ENCODE results near the gene CDCA4.

Gene CDCA4

DNA sequence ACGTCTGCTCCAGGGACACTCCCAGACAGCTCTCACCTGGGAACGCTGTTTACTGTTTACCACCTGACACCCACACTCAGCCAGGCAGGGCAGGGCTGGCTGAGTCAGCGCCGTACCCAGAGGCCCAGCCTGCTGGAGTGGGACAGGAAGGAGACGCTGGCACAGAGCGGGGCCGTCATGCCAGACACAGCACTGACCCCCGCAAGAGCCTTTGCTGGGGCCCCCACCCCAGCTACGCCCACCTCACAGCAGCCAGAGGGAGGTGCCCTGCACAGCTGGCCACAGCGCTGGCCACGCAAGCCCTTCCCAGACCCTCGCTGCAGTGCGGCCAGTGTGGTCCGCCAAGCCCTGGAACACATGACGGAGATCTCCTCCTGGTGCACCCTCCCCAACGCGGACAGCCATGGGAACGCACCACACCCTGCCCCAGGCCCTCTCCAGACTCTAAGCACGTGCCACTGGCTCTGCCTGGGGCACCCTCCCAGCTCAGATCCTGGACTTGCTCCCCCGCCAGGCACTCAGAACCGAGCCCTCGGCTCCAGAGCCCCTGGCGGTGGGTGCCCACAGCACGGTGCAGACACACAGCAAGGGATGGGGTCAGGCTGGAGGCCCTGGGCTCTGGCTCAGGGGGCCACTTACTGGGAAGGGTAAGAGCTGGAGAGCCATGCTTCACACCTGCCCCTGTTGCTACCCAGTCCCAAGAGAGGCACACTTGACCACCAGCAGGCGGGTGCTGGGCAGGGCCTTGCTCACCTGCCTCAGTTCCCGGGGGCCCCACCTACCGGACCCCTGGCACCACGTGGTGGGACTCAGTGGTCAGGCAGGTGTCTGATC is 48.4 kb downstream of the CDCA4 start:
- DNase-seq, result peak; percentile 74

DNA sequence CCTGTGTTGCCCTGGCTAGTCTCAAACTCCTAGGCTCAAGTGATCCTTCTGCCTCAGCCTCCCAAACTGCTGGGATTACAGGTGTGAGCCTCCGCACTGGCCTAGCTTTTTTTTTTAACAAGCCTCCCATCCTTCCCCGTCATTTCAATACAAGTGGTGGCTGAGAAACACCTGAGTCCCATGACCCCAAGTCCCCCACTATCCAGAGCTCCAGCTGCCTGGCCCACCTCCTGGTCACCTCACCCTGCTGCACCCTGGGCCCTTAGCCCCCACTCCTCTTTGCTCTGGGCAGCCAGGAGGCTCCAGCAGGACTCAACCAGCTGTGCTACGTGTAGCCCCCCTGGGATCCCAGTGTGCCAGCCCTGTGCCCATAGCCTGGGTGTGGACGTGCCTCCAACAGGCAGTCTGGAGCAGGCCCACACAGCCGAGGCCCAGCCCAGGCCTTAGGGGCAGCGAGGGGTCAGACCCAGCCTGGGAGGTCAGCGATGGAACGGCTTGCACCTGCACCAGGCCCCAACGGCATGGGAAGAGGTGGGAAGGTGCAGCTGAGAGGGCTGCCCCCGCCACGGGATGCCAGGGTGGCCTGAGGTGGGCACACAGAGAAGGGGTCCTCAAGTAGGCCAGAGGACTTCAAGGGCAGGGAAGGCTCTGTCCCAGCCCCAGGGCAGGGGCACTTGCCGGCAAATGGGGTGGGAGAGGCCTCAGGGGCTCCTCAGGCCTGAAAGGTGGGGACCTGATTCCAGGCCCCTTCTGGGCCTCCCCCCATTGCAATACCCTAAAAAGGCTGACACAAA is 49.2 kb downstream of the CDCA4 start:
- no peak for DNase-seq

DNA sequence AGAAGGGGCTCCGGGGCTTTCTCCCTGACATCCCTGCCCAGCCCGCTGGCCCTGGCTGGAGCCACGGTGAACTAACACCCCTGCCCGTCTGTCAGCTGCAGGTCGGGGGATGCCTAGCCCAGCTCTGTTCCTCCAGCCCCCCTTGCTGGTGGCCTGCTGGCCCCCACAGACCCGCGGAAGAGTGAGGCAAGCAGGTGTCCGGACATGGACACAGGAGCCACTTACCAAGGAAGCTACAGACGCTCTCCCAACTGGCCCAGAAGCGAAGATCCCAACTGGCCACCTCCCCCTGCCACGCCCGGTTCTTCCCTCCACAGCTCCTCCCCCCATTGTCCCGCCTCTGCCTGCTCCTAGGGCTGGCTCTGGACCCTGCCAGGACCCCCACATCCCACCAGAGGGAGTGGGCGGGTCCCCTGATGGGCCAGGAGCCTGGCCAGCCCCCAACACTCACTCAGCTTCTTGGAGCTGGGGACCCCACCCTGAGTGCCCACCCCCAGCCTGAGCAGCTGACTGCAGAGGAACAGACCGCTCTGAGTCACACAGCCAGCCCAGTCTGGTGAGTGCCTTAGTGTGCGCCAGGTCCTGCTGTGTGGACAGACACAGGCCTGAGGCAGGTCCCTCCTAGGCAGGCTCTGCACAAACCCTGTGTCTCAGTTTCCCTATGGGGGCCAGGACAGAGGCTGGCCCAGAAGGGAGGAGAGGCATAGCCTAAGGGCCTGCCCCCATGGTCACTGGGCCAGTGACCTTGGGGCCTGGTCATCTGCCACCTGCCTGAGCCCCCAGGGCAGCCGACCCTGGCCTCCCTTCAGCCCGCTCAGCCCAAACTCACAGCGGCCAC is 50.4 kb downstream of the CDCA4 start:
- peak; percentile 86 for DNase-seq

DNA sequence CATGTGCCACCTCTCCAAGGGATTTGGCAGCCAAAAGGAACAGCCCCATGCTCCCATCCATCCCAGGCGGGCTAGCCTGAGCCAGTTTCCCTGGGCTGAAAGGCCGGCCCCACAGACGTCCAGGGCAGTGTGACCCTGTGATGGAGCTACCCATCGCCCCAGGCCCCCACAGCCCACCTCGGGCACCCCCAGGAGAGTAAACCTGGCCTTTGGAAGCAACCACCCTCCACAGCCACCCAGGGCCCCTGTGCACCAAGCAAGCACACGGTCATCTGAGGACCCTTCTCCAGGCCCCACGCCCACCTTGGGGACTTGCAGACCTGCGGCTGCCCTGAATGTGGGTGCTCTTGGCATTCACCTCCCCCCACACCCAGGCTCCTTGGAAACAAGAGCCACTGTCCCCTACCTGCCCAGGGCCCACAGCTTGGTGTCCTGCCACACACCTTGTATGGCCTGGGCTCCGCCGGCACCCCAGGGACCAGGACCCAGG is 51.1 kb downstream of the CDCA4 start:
- no peak for DNase-seq

DNA sequence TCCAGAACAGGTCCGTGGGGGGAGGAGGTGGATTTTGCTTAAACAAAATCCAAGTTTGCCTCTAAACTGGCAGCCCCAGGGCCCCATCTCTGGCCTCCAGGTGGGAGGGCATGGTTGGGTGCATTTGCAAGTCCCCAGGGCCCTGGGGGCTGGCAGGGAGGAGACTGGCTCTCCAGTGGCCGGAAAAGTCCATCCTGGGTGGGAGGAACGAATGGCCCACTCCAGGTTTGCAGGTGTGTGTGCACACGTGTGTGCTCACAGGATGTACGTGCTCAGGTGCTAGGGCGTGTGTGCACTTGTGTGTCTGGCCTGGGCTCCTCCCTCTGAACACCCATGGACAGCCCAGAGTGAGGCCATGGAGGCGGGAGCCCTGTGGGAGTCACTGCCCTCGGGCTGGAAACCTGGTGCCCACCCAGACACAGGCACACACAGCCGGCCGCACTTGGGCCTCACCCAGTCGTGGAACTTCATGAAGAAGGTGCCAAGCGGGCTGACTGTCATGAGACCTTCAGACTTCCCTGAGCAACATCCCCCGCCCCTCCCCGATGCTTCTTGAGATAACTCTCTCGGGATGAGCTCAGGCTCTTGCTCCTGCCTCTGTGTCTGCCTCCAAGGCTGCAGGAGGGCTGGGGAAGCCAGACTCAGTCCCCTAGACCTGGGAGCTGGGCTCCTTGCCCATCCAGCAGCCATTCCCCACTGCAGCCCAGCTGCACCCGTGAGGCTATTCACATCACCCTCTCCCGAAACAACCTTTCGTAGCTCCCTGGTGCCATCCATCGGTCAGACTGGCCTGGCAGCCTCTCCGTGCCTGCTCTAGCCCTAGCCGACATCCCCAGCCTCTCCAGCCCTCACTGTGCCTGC is 52.1 kb downstream of the CDCA4 start:
- DNase-seq, result no peak

DNA sequence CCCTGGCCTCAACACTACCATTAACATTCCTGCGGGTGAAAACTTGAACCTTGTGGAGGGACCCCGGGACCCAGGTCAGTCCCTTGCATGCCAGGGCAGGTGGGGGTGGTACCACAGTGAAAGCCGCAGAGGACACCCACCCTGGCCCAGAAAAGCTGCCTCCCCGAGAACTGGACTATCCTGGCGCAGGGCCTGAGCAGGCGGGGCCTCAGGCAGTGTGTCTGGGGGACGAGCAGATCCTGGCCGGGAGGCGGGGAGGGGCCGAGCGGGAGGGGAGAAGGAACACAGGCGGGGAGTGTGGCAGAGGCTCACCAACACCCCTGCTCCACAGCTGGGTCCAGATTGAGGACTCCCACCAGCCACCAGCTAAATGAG is 52.7 kb downstream of the CDCA4 start:
- DNase-seq, result peak; percentile 88

DNA sequence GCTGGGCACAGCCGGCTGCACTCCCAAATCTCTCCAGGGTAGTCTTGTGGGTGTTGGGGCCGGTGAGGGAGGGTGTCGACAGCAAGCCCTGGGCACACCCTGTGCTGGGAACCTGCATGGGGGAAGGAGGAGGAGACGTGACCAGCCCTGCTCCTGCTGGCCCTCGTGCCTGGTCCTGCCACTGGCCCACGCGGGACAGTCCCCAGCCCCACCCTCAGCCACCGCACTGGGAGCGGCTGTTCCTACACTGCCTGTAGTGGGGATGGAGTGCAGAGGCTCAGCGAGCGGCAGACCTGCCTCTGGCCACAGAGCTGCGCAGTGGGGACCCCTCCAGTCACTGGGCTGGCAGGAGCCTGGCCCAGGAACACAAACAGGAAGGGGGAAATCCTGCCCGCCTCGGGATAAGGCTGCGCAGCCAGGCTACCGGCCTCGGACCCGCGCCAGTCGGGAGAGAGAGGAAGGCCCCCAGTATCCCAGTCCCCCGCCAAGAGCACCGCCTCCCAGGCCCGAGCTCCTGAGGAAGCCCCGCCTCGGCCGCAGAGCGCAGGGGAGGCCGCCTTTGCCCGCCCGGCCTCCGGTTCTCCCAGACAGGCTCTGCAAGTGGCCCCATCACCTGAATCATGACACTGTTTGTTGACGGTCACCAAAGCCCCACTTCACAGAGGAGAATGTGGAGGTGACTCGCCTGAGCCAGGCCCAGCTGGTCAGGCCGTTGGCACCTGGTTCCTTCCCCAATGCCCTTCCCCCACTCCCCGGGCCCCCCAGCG is 53.3 kb downstream of the CDCA4 start:
- DNase-seq, result peak; percentile 82

DNA sequence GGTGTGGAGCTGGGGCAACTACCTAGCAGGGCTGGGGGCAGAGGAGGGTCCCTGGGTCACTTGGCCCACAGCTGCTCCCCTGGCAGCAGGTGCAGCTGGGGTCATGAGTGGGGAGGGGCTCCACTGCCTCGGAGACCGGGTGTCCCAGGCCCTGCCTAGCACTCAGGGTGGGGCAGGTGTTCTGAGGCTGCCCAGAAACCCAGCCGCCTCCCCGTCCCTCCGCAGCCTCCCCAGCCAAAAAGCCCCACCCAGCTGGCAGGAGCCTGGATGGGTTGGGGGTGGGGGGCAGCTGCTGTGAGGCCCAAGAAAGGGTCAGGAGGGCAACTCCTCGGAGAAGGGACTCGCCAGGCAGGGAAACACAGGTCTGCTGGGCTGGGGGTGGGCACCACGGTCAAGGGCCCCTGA is 53.9 kb downstream of the CDCA4 start:
- no peak for DNase-seq

DNA sequence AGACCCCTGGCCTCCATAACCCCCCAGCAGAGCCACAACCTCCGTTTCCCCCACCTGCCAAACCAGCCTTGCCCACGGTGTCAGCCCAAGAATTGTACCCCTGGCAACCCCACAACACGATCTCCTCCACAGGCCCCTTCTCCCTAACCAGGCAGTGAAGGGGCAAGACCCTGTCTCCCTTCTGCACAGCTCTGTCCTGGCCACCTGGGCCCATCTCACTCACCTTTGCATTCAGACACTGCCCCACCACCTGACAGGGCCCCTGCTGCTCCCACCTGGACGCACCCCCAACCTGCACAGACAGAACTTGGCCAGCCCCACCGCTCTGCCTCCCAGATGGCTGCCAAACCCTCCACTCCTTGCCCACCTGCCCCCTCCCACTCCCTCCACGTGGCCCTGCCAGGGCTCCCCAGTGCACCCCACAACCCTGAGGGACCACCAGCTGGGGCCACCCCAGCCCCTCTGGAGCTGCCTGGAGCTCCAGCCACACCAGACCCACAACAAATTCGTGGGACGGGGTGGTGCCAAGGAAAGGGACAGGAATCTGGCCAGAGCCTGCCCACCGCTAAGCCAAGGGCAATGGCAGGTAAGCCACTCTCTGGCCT is 54.5 kb downstream of the CDCA4 start:
- no peak for DNase-seq

DNA sequence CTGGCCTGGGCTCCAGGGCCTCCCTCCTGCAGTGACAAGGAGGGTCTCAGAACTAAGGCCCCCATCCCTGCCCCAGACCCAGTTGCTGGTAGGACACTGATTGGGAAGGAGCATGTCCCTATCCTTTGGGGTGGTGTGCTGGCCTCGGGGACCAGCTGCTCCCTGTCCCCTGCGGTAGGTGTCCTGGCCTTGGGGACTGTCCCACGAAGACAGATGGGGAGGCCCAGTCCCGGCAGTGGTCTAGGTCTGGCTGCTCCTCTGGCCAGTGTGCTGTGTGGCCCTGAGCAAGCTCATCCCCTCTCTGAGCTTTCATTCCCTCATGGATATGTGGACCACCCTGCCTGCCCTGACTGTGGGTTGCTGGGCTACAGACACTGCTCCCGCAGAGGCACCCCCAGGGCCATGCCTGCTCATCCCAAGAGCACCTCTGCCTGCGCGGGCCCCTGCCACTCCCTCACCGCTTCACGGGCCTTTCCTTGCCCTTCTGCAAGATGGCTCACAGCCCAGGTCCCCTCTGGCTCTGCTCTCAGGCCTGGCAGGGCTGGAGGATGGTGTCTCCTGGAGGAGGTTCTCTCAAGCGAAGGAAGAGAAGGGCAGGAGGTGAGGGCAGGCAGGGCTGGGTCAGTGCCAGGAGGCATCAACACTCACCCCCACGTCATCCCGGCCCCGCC is 55.2 kb downstream of the CDCA4 start:
- DNase-seq, result no peak

DNA sequence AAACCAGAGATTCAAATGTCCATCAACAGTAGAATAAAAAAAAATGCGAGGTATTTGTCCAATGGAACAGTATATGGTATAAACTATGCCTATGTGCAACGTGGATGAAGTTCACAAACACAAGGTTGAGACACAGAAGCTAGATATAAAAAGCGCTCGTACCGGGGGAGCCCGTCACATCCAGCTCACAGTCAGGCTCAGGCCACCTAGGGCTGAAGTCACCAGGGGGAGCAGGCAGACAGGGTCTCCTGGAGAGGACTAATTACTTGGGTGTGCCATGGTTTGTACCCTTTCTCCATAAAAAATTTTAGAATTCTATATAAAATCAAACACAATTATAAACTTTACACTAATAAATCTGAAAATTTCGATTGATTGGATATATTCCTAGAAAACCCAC is 56.3 kb downstream of the CDCA4 start:
- no peak for DNase-seq
